ENCODE results near the gene NAT10.
A peak's percentile ranks its signal among the peaks of the same experiment; 100 is the strongest.
"Not testable (repeated sequence)": the region's sequence is repeated elsewhere in the genome, so short reads cannot be mapped to it uniquely, and the experiment has no call there.

The NAT10 gene

GRCh38 chr11:34167961-34168360 is 62.5 kb downstream of the NAT10 start:
- DNase-seq (ENCODE audit: low read depth) = no peak

- no peak for DNase-seq (ENCODE audit: low read depth)
Observed at GRCh38 chr11:34168642-34169420, 63.4 kb downstream of the NAT10 start.

- no peak for DNase-seq (ENCODE audit: low read depth)
Observed at GRCh38 chr11:34169686-34170085, 64.3 kb downstream of the NAT10 start.

GRCh38 chr11:34173050-34173449 is 67.6 kb downstream of the NAT10 start:
- no peak for DNase-seq (ENCODE audit: low read depth)

- DNase-seq (ENCODE audit: low read depth) = peak; percentile 69
Observed at GRCh38 chr11:34174412-34175041, 69.1 kb downstream of the NAT10 start.

- DNase-seq (ENCODE audit: low read depth) = no peak
Observed at GRCh38 chr11:34175284-34176019, 70.0 kb downstream of the NAT10 start.

GRCh38 chr11:34176751-34177209 is 71.4 kb downstream of the NAT10 start:
- DNase-seq (ENCODE audit: low read depth) = no peak

GRCh38 chr11:34178209-34178821 is 72.9 kb downstream of the NAT10 start:
- no peak for DNase-seq (ENCODE audit: low read depth)

GRCh38 chr11:34179026-34179675 is 73.7 kb downstream of the NAT10 start:
- no peak for DNase-seq (ENCODE audit: low read depth)

GRCh38 chr11:34180040-34180813 is 74.8 kb downstream of the NAT10 start:
- DNase-seq (ENCODE audit: low read depth) = no peak

GRCh38 chr11:34180814-34181165 is 75.4 kb downstream of the NAT10 start:
- DNase-seq (ENCODE audit: low read depth) = not testable (repeated sequence)

- DNase-seq (ENCODE audit: low read depth) = no peak
Observed at GRCh38 chr11:34181251-34181650, 75.8 kb downstream of the NAT10 start.

- no peak for DNase-seq (ENCODE audit: low read depth)
Observed at GRCh38 chr11:34181856-34182405, 76.5 kb downstream of the NAT10 start.

- DNase-seq (ENCODE audit: low read depth) = no peak
Observed at GRCh38 chr11:34182425-34182824, 77.0 kb downstream of the NAT10 start.

- DNase-seq (ENCODE audit: low read depth) = no peak
Observed at GRCh38 chr11:34182921-34183685, 77.7 kb downstream of the NAT10 start.

- DNase-seq (ENCODE audit: low read depth) = no peak
Observed at GRCh38 chr11:34183848-34184391, 78.5 kb downstream of the NAT10 start.

- no peak for DNase-seq (ENCODE audit: low read depth)
Observed at GRCh38 chr11:34184505-34185015, 79.1 kb downstream of the NAT10 start.

- no peak for DNase-seq (ENCODE audit: low read depth)
Observed at GRCh38 chr11:34185926-34186841, 80.8 kb downstream of the NAT10 start.

Measured in T follicular helper cell (primary cell).